HepG2 (cell line): ENCODE results near the gene SETD5. TPM values are rescaled to one million over a fixed set of nuclear protein-coding genes. Genes with fewer than 3 reads are reported as not detected.

Experiments
- BCLAF1 ChIP-seq: fragments of 450-650 bp; IDR thresholded peaks from 2 replicates; pipeline ENCODE4 v1.6.1; 2017; ENCODE audit warnings: mild to moderate bottlenecking
- CHCHD3 ChIP-seq: sonication (generic); formaldehyde crosslinking; IDR thresholded peaks from 2 replicates; pipeline ENCODE4 v1.8.0; 2022; ENCODE audit warnings: mild to moderate bottlenecking, missing genetic modification reagents, moderate library complexity
- NAIF1 ChIP-seq: sonication (generic); formaldehyde crosslinking; IDR thresholded peaks from 2 replicates; pipeline ENCODE4 v1.5.0; 2020; ENCODE audit warnings: mild to moderate bottlenecking, missing genetic modification reagents, borderline replicate concordance
- PITX1 ChIP-seq: sonication (generic); formaldehyde crosslinking; IDR thresholded peaks from 2 replicates; pipeline ENCODE4 v1.5.1; 2020; ENCODE audit warnings: mild to moderate bottlenecking, missing genetic modification reagents
- SALL2 ChIP-seq: sonication (generic); formaldehyde crosslinking; IDR thresholded peaks from 2 replicates; pipeline ENCODE4 v1.8.1; 2023; ENCODE audit warnings: mild to moderate bottlenecking, missing genetic modification reagents, inconsistent platforms
- SP140L ChIP-seq: sonication (generic); formaldehyde crosslinking; IDR thresholded peaks from 2 replicates; pipeline ENCODE4 v1.4.0; 2020; ENCODE audit warnings: missing genetic modification reagents, borderline replicate concordance
- TCF7L2 ChIP-seq: IDR thresholded peaks from 2 replicates; pipeline ENCODE4 v1.6.1; 2011; ENCODE audit warnings: mild to moderate bottlenecking, low read depth, low read length, moderate library complexity
- ZNF224 ChIP-seq: sonication (generic); formaldehyde crosslinking; IDR thresholded peaks from 2 replicates; pipeline ENCODE4 v1.5.0; 2020; ENCODE audit warnings: mild to moderate bottlenecking, missing genetic modification reagents
- ZNF331 ChIP-seq: sonication (generic); formaldehyde crosslinking; IDR thresholded peaks from 2 replicates; pipeline ENCODE4 v1.4.0; 2020; ENCODE audit warnings: missing genetic modification reagents
- ZNF407 ChIP-seq: sonication (generic); formaldehyde crosslinking; IDR thresholded peaks from one replicate; pipeline ENCODE4 v1.5.1; 2020; ENCODE audit warnings: mild to moderate bottlenecking, missing genetic modification reagents; ENCODE audit errors: not compliant biosample characterization
- ZNF512B ChIP-seq: sonication (generic); formaldehyde crosslinking; IDR thresholded peaks from 2 replicates; pipeline ENCODE4 v1.5.1; 2020; ENCODE audit warnings: missing genetic modification reagents, mild to moderate bottlenecking, borderline replicate concordance
- ZNF616 ChIP-seq: sonication (generic); formaldehyde crosslinking; IDR thresholded peaks from 2 replicates; pipeline ENCODE4 v1.5.0; 2020; ENCODE audit warnings: low read depth, mild to moderate bottlenecking, missing genetic modification reagents
- ZNF737 ChIP-seq: sonication (generic); formaldehyde crosslinking; IDR thresholded peaks from 2 replicates; pipeline ENCODE4 v1.5.0; 2020; ENCODE audit warnings: missing genetic modification reagents, mild to moderate bottlenecking, borderline replicate concordance
- polyA plus RNA-seq, 8 experiments: library from polyadenylated mRNA; depleted of rRNA in 3 of 8; stranded (reverse) in 7 of 8; unstranded in 1 of 8; fragments of >200 nt; fragmentation: Illumina TruSeq in 4 of 8; extraction: Trizol in 4 of 8; gene quantifications; 2 replicates each; pipeline versions ENCODE4 v1.2.1 to v1.2.3, GENCODE V29; 2011 to 2016; ENCODE audit warnings: low read depth in 4 of 8, missing spikeins in 1 of 8, mixed read lengths in 1 of 8; ENCODE audit not compliant: insufficient read depth in 1 of 8
- total RNA-seq, 5 experiments: library from RNA; depleted of rRNA; stranded (reverse); fragments of >200 nt; fragmentation: Illumina TruSeq; extraction: Trizol; gene quantifications; 2 replicates each; pipeline ENCODE4 v1.2.3, GENCODE V29; 2016; ENCODE audit warnings: low read depth in 1 of 5

SETD5 gene
- total and polyA plus RNA-seq, 2 of the 13 experiments (the other 11 are each of a cell fraction or from before 2014, with no cell fraction given), result 46.8 to 95.8 TPM

- TF ChIP-seq ZNF407 (CRISPR knock-in tag) (no peak), SALL2 (CRISPR knock-in tag) (no peak), TCF7L2 (no peak), ZNF737 (CRISPR knock-in tag) (no peak), NAIF1 (CRISPR knock-in tag) (no peak), ZNF224 (no peak), BCLAF1 (no peak), ZNF331 (peak; percentile 92), SP140L (CRISPR knock-in tag) (peak; percentile 42; the same call in 1 of the 2 replicates), PITX1 (peak; percentile 82; the same call in 1 of the 2 replicates), CHCHD3 (CRISPR knock-in tag) (no peak), ZNF512B (CRISPR knock-in tag) (no peak), ZNF616 (CRISPR knock-in tag) (no peak)
Measured at GRCh38 chr3:9422712-9423424, 25.5 kb downstream of the SETD5 start (continued).
